Prostate gland (tissue), 2 donors: ENCODE results near the gene PLXDC2.

Source experiments
- POLR2A ChIP-seq: fragments of 450-650 bp; IDR thresholded peaks from one replicate; pipeline ENCODE4 v1.6.1; 2016; ENCODE audit warnings: antibody characterized with exemption, mild to moderate bottlenecking
- TF ChIP-seq, protein P1 (sequence below), 4 experiments: fragments of 200-600 bp in 2 of 4; fragments of 450-650 bp in 2 of 4; sonication (generic) in 2 of 4; IDR thresholded peaks; 1 replicate in 3 of 4; 2 replicates in 1 of 4; pipeline ENCODE4 v1.5.1; 2016 to 2019; ENCODE audit warnings: antibody characterized with exemption in 4 of 4, mild to moderate bottlenecking in 2 of 4, moderate library complexity in 2 of 4

DNA sequence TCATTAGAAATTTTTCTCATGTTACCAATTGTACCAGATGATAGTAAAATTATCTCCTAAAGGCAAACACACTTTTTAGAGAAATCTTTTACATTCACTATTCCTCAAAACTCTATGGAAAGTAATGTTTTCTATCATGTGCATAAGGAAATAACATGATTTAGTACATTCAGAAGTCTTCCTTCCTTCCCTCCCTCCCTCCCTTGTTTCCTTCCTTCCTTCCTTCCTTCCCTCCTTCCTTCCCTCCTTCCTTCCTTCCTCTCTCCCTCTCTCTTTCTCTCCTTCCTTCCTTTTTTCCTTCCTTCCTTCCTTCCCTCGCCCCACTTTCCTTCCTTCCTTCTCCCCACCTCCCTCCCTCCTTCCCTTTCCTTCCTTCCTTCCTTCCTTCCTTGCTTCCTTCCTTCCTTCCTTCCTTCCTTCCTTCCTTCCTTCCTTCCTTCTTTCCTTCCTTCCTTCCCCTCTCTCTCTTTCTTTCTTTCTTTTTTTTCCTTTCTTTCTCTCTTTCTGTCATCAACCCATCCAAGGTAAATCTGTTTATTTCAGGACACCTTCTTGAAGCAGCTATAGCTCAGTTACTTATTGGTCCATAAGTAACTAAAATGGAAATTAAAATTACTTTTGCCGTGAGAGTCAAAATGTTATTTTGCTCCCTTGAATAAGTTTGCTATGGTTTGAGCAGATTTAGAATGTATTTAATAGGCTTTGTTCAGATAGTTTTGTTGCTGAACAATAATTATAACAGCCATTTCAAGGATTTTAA lies 197.9 kb downstream of the PLXDC2 start:
- TF ChIP-seq, protein P1, sequence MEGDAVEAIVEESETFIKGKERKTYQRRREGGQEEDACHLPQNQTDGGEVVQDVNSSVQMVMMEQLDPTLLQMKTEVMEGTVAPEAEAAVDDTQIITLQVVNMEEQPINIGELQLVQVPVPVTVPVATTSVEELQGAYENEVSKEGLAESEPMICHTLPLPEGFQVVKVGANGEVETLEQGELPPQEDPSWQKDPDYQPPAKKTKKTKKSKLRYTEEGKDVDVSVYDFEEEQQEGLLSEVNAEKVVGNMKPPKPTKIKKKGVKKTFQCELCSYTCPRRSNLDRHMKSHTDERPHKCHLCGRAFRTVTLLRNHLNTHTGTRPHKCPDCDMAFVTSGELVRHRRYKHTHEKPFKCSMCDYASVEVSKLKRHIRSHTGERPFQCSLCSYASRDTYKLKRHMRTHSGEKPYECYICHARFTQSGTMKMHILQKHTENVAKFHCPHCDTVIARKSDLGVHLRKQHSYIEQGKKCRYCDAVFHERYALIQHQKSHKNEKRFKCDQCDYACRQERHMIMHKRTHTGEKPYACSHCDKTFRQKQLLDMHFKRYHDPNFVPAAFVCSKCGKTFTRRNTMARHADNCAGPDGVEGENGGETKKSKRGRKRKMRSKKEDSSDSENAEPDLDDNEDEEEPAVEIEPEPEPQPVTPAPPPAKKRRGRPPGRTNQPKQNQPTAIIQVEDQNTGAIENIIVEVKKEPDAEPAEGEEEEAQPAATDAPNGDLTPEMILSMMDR (IDR thresholded peaks at IDR 0.05): no peak
- no peak for TF ChIP-seq POLR2A
